MG63 (cell line): ENCODE measurements around the gene OPA1. TPM values are rescaled to one million over a fixed set of nuclear protein-coding genes. Genes with fewer than 3 reads are reported as not detected.

Experiments used
- DNase-seq: peaks from one replicate; pipeline ENCODE4 v3.0.0-alpha.2; 2020
- H3K27me3 ChIP-seq: fragments of 250-450 bp; sonication (Bioruptor Pico); 2 replicates; pipeline ENCODE4 v1.5.1; 2020; ENCODE audit warnings: mild to moderate bottlenecking, moderate library complexity
- H3K36me3 ChIP-seq: fragments of 250-450 bp; sonication (Bioruptor Pico); 2 replicates; pipeline ENCODE4 v1.5.1; 2020; ENCODE audit warnings: mild to moderate bottlenecking, moderate library complexity
- H3K4me3 ChIP-seq: fragments of 250-450 bp; sonication (Bioruptor Pico); 2 replicates; pipeline ENCODE4 v1.5.1; 2020; ENCODE audit warnings: mild to moderate bottlenecking, moderate library complexity
- H3K9me3 ChIP-seq: fragments of 250-450 bp; sonication (Bioruptor Pico); 2 replicates; pipeline ENCODE4 v1.5.1; 2020; ENCODE audit warnings: mild to moderate bottlenecking, moderate library complexity
- total RNA-seq: library from RNA; depleted of rRNA; stranded (reverse); fragments of >200 nt; shearing (Covaris generic); gene quantifications from 2 replicates; pipeline ENCODE4 v1.2.3, GENCODE V29; 2014; ENCODE audit warnings: low replicate concordance; rRNA removed

Gene OPA1
- total RNA-seq, 1 experiment from 2014 or later, result 46.7 TPM

DNA sequence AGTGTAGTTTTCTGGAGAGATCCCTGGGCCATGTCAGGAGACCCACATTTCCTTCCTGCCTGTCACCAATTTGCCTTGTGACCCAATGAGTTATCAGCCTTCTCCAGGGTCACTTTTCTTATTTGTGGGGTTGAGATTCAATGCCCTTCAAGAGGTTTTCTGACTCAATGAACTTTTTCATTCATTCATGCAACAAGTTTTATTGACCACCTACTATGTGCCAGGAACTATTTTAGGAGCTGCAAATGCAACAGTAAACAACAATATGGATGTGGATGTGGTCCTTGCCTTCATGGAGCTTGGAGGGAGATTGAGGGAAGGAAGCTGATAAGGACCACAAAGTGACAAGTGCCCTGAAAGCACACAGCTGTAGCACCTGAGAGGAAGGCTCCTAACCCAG lies 142.8 kb downstream of the OPA1 start:
- Histone ChIP-seq H3K36me3 (no peaks in the 10 kb centered on the region), H3K9me3 (no peaks in the 10 kb centered on the region), H3K4me3 (no peak overlapping the region), H3K27me3 (no peaks in the 10 kb centered on the region)
- no peak for DNase-seq

- H3K4me3 ChIP-seq, result no peak overlapping the region
Measured at GRCh38 chr3:193736616-193737015, 143.6 kb downstream of the OPA1 start.

GRCh38 chr3:193737191-193737751 lies 144.3 kb downstream of the OPA1 start:
- Histone ChIP-seq H3K9me3 (no peaks in the 10 kb centered on the region), H3K27me3 (peaks cover 4% of the 10 kb centered on the region), H3K4me3 (no peak overlapping the region), H3K36me3 (no peaks in the 10 kb centered on the region)
- no peak for DNase-seq

More at GRCh38 chr3:193736616-193737015, 143.6 kb downstream of the OPA1 start:
- DNase-seq, result no peak
- H3K9me3 ChIP-seq, result no peaks in the 10 kb centered on the region
- H3K36me3 ChIP-seq, result no peaks in the 10 kb centered on the region
- no peaks in the 10 kb centered on the region for H3K27me3 ChIP-seq

GRCh38 chr3:193742628-193743027 lies 149.6 kb downstream of the OPA1 start:
- H3K27me3 ChIP-seq, result peaks cover 6% of the 10 kb centered on the region
- DNase-seq, result no peak
- no peaks in the 10 kb centered on the region for H3K36me3 ChIP-seq
- H3K9me3 ChIP-seq, result no peaks in the 10 kb centered on the region
- H3K4me3 ChIP-seq, result no peak overlapping the region

DNA sequence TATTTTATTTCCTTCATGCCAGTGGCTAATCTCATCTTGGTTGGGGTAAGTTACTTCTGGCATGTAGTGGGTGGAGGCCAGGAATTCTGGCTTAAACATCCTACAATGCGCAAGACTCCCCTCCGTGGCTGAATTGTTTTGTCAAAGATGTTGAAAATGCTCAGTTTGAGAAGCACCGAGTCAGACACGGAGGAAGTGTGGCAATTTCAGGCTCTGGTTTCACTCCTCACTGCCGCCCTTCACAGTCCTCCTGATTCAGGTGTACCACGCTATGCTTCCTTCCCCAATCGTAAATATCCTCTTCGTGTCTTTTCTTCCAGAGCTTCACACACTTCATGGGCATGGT lies 150.7 kb downstream of the OPA1 start:
- H3K4me3 ChIP-seq, result no peak overlapping the region
- DNase-seq, result no peak
- peaks cover 6% of the 10 kb centered on the region for H3K27me3 ChIP-seq
- no peaks in the 10 kb centered on the region for H3K9me3 ChIP-seq
- H3K36me3 ChIP-seq, result no peaks in the 10 kb centered on the region

DNA sequence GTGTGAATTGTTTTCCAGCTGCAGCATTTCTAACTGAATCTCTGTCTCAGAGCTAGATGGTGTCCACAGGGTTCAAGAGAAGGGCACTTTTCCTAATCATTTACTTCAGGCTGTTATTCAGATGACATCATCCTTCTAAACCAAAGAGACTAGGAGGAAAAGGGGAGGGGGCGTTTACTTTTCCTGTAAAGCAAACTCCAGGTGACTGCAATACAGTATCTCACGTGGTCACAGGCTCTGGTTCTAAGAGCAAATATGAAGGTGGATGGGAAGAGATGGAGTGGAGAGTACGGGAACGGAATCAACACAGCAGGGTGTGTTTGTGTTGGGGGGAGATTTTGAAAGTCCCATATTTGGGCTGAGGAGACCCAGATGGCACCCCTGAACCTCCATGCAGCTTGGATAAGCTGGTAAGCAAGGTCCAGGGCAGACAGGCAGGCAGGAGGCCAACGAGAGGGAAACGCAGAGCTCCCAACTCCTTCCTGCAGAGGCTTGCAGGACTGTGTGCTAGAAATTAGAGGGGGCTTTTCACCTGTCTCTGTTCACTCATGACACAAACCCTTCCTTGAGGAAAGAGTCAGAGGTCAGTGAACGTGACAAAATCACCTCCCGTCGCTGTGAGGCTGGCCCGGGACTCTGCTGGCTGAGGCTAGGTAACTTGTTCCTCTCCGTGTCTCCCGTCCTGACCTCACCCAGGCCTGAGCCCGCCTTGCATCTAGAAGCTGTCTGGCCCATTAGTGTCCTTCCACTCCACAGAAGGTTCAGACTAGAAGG lies 151.2 kb downstream of the OPA1 start:
- H3K36me3 ChIP-seq, result no peaks in the 10 kb centered on the region
- H3K27me3 ChIP-seq, result peaks cover 6% of the 10 kb centered on the region
- DNase-seq, result no peak
- H3K4me3 ChIP-seq, result no peak overlapping the region
- H3K9me3 ChIP-seq, result no peaks in the 10 kb centered on the region

DNA sequence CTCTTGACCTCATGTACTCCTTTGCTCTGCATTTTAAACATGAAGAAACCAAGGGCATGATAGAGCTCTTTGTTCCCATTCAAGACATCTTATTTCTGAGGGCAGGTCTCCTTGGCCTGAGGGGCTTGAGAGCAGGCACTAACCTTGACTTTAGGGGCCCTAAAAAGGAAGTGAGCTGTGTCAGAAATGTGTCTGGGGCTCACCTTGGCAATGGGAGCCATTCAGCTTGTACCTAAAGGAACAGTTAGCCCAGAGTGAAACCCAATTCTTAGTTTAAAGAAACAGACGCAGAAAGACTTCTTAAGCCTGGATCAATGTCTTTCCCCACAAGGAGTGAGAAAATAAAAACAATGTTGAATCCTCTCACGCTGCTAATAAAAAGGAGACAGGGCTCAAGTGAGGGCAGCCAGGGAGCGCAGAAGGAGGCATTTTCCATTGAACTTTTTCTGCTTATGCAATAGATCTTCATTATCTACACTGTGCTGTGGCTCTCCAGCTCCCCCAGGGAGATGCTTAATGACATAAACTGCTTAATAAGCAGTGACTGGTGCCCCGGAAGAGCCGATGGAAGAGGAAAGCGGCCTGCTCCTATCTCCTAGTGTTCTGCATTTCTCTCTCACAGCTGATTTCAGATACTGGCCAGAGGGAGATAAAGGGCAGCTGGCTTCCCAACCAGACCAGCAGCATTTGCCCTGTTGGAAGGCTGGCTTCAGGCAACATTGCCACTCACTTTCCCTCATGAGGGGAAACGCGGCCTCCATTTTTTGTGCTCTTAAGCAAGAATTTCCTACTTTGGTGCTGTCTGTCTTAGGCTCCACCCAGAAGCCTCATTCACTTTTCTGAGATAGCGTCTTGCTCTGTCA lies 152.0 kb downstream of the OPA1 start:
- no peaks in the 10 kb centered on the region for H3K36me3 ChIP-seq
- no peak for DNase-seq
- H3K9me3 ChIP-seq, result peaks cover 3% of the 10 kb centered on the region; the same call in 1 of the 2 replicates
- H3K4me3 ChIP-seq, result no peak overlapping the region
- peaks cover 6% of the 10 kb centered on the region for H3K27me3 ChIP-seq

DNA sequence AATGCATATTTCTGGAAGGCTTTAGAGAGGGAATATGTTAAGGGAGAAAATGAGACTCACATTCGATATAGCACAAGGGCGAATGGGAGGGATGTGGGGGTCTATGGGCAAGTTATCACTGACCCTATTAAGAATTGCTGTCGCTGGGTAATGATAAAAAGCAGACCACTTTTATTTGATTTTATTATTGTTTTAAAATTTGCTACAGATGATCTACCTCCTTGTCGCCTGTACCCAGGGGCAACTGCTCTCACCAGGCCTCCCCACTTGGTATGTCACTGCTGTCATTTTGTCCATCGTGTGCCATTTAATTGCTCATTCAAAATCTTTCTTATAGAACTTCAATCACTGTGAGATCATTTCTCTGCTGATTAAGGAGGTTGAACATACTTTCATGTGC lies 153.8 kb downstream of the OPA1 start:
- Histone ChIP-seq H3K36me3 (no peaks in the 10 kb centered on the region), H3K9me3 (peaks cover 3% of the 10 kb centered on the region; the same call in 1 of the 2 replicates)
- DNase-seq, result no peak

More for the DNA sequence above, 153.8 kb downstream of the OPA1 start:
- no peak overlapping the region for H3K4me3 ChIP-seq
- peaks cover 5% of the 10 kb centered on the region for H3K27me3 ChIP-seq

Other genes with a start within 250 kb of the OPA1 start
- gene ATP13A5, start 214.5 kb upstream of the OPA1 start, total RNA-seq, result not detected in 2 replicates
- not detected in 2 replicates for gene ATP13A4, start 38.3 kb upstream of the OPA1 start, total RNA-seq